ENCODE results near the gene TOMM5.

The TOMM5 gene

GRCh38 chr9:37561682-37562081, 30.7 kb downstream of the TOMM5 start:
- DNase-seq: no peak

- no peak for DNase-seq
Observed at GRCh38 chr9:37559855-37560592, 32.4 kb downstream of the TOMM5 start.

GRCh38 chr9:37559125-37559524, 33.3 kb downstream of the TOMM5 start:
- DNase-seq: no peak

GRCh38 chr9:37555786-37556185, 36.6 kb downstream of the TOMM5 start:
- DNase-seq: no peak

- no peak for DNase-seq
Observed at GRCh38 chr9:37554318-37554717, 38.1 kb downstream of the TOMM5 start.

GRCh38 chr9:37551888-37552287, 40.5 kb downstream of the TOMM5 start:
- DNase-seq: no peak

GRCh38 chr9:37551468-37551867, 40.9 kb downstream of the TOMM5 start:
- no peak for DNase-seq

GRCh38 chr9:37550781-37551180, 41.6 kb downstream of the TOMM5 start:
- DNase-seq: no peak

- no peak for DNase-seq
Observed at GRCh38 chr9:37549527-37549926, 42.9 kb downstream of the TOMM5 start.

GRCh38 chr9:37547328-37547878, 45.0 kb downstream of the TOMM5 start:
- no peak for DNase-seq

- no peak for DNase-seq
Observed at GRCh38 chr9:37543468-37543867, 48.9 kb downstream of the TOMM5 start.

GRCh38 chr9:37542895-37543294, 49.5 kb downstream of the TOMM5 start:
- no peak for DNase-seq

GRCh38 chr9:37542488-37542887, 49.9 kb downstream of the TOMM5 start:
- no peak for DNase-seq

- no peak for DNase-seq
Observed at GRCh38 chr9:37541465-37541864, 50.9 kb downstream of the TOMM5 start.

GRCh38 chr9:37540634-37541033, 51.8 kb downstream of the TOMM5 start:
- DNase-seq: no peak

GRCh38 chr9:37539634-37540033, 52.8 kb downstream of the TOMM5 start:
- DNase-seq: no peak
